Measurements from ENCODE around the gene ZNF618.

The ZNF618 gene

GRCh38 chr9:113941056-113941455 is 64.9 kb downstream of the ZNF618 start:
- peaks cover 14% of the 10 kb centered on the region for H3K4me1 Mint-ChIP-seq (ENCODE audit: low read depth)
- H3K36me3 Mint-ChIP-seq (ENCODE audit: low read depth): no peaks in the 10 kb centered on the region
- no peak overlapping the region for H3K27ac Mint-ChIP-seq
- H3K27me3 Mint-ChIP-seq: no peaks in the 10 kb centered on the region
- intact Hi-C loops (cut with micrococcal nuclease): no loop called here
- H3K4me3 Mint-ChIP-seq: no peak overlapping the region
- no peaks in the 10 kb centered on the region for H3K9me3 Mint-ChIP-seq

GRCh38 chr9:113941526-113941925 is 65.4 kb downstream of the ZNF618 start:
- Mint-ChIP-seq H3K27ac (no peak overlapping the region), H3K27me3 (no peaks in the 10 kb centered on the region), H3K9me3 (no peaks in the 10 kb centered on the region), H3K4me3 (no peak overlapping the region), H3K36me3 (ENCODE audit: low read depth) (no peaks in the 10 kb centered on the region), H3K4me1 (ENCODE audit: low read depth) (peaks cover 14% of the 10 kb centered on the region)
- intact Hi-C loops (cut with micrococcal nuclease): no loop called here

DNA sequence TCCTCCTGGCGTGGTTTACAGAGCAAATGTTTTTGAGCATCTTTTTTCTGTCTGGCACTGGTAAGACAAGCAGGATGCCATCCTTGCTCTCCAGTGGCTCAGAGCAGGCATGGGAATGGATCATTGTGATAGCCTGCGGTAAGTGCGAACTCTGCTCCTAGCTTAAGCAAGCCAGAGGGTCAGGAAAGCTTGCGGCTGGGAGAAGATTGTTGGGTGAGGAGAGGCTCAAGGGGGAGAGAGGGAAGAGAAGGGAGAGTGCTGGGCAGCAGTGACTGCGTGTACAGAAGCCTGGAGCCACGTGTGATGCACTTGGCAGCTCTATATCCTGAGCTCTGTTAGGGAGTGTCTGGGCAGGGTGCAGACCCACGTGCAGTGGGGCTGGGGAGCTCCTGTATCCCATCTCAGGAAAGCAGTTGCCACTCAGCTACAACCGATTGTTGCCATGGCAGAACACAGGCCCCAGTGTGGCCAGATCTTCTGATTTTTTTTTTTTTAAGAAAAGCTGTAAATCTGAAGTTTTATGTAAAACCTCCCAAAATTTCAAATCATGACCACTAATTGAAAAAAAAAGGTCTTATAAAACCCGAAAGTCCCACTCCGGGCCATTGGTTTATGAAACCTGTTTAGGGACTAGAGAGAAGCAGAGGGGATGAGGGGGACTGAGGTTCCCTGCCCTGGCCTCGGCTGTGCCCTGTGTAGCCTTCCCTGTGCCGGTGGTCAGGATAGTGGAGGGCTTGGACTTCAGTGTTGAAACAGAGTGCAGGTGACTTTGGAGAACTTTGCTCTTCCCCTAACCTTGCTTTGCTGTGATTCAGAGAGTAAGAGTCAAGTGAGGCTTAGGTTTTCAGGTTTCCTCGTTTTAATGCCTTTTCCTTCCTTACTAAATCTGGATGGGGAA is 67.3 kb downstream of the ZNF618 start:
- Mint-ChIP-seq H3K27ac (no peak overlapping the region), H3K4me3 (no peak overlapping the region), H3K27me3 (no peaks in the 10 kb centered on the region), H3K9me3 (no peaks in the 10 kb centered on the region), H3K4me1 (ENCODE audit: low read depth) (peaks cover 14% of the 10 kb centered on the region), H3K36me3 (ENCODE audit: low read depth) (no peaks in the 10 kb centered on the region)
- intact Hi-C loops (cut with micrococcal nuclease): no loop called here

- no peaks in the 10 kb centered on the region for H3K36me3 Mint-ChIP-seq (ENCODE audit: low read depth)
- H3K27ac Mint-ChIP-seq: no peak overlapping the region
Measured at GRCh38 chr9:113945784-113946183, 69.7 kb downstream of the ZNF618 start.

DNA sequence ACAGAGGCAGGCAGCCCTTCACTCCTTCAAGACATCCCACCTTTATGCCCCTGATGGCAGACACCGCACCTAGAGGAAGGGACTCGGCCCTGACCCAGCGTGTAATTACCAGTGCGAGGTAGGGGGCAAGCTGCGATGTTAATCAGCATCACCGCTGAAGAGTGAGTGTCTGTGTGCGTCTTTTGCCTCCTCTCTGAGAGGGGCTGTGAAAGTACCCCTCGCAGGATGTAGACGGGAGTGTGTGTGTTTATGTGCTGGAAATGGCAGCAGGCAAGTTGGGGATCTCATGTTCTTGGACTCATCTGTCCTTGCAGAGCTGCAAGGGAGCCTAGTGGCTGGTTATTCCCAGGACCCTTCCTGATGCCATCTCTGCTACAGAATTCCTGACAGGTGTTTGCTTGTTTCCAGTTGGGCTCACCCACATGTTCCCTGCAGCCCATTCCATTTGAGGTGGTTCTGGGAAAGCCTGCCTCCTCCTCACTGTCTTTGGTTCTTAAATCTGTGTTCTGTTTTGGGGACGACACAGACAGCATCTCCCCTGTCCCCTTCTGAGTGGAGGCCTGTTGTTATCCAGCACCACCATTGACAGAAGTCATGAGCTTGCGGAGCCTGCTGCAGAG is 70.5 kb downstream of the ZNF618 start:
- Mint-ChIP-seq H3K27ac (no peak overlapping the region), H3K4me3 (no peak overlapping the region), H3K36me3 (ENCODE audit: low read depth) (no peaks in the 10 kb centered on the region), H3K9me3 (no peaks in the 10 kb centered on the region), H3K27me3 (no peaks in the 10 kb centered on the region), H3K4me1 (ENCODE audit: low read depth) (peaks cover 22% of the 10 kb centered on the region)
- intact Hi-C loops (cut with micrococcal nuclease): no loop called here

More at GRCh38 chr9:113945784-113946183, 69.7 kb downstream of the ZNF618 start:
- intact Hi-C loops (cut with micrococcal nuclease): no loop called here
- Mint-ChIP-seq H3K27me3 (no peaks in the 10 kb centered on the region), H3K4me1 (ENCODE audit: low read depth) (peaks cover 27% of the 10 kb centered on the region), H3K4me3 (no peak overlapping the region), H3K9me3 (no peaks in the 10 kb centered on the region)

- Mint-ChIP-seq H3K4me3 (no peak overlapping the region), H3K27ac (no peak overlapping the region), H3K4me1 (ENCODE audit: low read depth) (peaks cover 14% of the 10 kb centered on the region), H3K27me3 (no peaks in the 10 kb centered on the region), H3K9me3 (no peaks in the 10 kb centered on the region), H3K36me3 (ENCODE audit: low read depth) (no peaks in the 10 kb centered on the region)
- intact Hi-C loops (cut with micrococcal nuclease): no loop called here
Measured at GRCh38 chr9:113947941-113948340, 71.8 kb downstream of the ZNF618 start.

DNA sequence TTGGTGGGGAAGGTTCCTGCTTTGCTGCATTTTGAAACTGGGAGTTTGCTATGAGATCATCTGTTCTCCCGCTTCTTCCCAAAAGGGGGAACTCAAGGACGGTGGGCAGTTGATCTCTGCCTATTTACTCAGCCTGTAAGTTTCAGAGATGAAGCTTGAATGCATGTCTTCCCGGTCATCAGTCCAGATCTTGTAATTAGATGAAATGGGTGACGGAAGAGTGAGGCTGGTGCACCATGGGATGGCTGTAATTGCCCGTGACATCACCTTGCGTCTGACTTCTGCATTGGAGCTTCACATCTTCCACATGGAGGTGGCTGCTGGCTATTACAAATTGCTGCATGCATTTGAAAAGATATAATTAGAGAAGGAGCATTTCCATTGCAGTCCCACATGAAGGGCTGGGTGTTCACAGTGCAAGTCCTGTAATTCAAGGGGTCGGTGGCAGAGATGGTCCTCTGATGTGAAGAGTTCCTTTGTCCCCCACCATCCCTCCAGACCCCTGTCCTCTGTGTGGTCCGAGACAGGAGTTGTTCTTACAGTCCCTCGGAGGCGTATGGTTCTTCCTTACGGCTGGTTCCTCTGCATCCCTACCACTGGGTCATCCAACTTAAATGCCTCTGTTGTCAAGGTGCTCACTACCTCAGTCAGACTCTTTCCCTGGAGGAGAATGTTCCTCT is 72.9 kb downstream of the ZNF618 start:
- Mint-ChIP-seq H3K36me3 (ENCODE audit: low read depth) (no peaks in the 10 kb centered on the region), H3K27me3 (no peaks in the 10 kb centered on the region), H3K9me3 (no peaks in the 10 kb centered on the region), H3K4me1 (ENCODE audit: low read depth) (peaks cover 20% of the 10 kb centered on the region), H3K27ac (no peak overlapping the region), H3K4me3 (no peak overlapping the region)
- intact Hi-C loops (cut with micrococcal nuclease): no loop called here

- H3K9me3 Mint-ChIP-seq: no peaks in the 10 kb centered on the region
- no peaks in the 10 kb centered on the region for H3K36me3 Mint-ChIP-seq (ENCODE audit: low read depth)
- no peak overlapping the region for H3K4me3 Mint-ChIP-seq
- H3K4me1 Mint-ChIP-seq (ENCODE audit: low read depth): peaks cover 26% of the 10 kb centered on the region
- intact Hi-C loops (cut with micrococcal nuclease): no loop called here
- H3K27me3 Mint-ChIP-seq: no peaks in the 10 kb centered on the region
- no peak overlapping the region for H3K27ac Mint-ChIP-seq
Measured at GRCh38 chr9:113949571-113950078, 73.5 kb downstream of the ZNF618 start.

GRCh38 chr9:113950195-113951031 is 74.3 kb downstream of the ZNF618 start:
- Mint-ChIP-seq H3K4me3 (no peak overlapping the region), H3K27ac (no peak overlapping the region), H3K36me3 (ENCODE audit: low read depth) (no peaks in the 10 kb centered on the region), H3K4me1 (ENCODE audit: low read depth) (peaks cover 34% of the 10 kb centered on the region), H3K27me3 (no peaks in the 10 kb centered on the region), H3K9me3 (no peaks in the 10 kb centered on the region)
- intact Hi-C loops (cut with micrococcal nuclease): no loop called here

GRCh38 chr9:113951032-113951372 is 74.9 kb downstream of the ZNF618 start:
- Mint-ChIP-seq H3K36me3 (ENCODE audit: low read depth) (no peaks in the 10 kb centered on the region), H3K27ac (no peak overlapping the region), H3K4me1 (ENCODE audit: low read depth) (peaks cover 40% of the 10 kb centered on the region), H3K9me3 (no peaks in the 10 kb centered on the region), H3K27me3 (no peaks in the 10 kb centered on the region), H3K4me3 (no peak overlapping the region)
- intact Hi-C loops (cut with micrococcal nuclease): no loop called here

GRCh38 chr9:113952676-113953075 is 76.6 kb downstream of the ZNF618 start:
- Mint-ChIP-seq H3K4me1 (ENCODE audit: low read depth) (peaks cover 44% of the 10 kb centered on the region), H3K27ac (no peak overlapping the region), H3K27me3 (no peaks in the 10 kb centered on the region), H3K36me3 (ENCODE audit: low read depth) (no peaks in the 10 kb centered on the region), H3K9me3 (no peaks in the 10 kb centered on the region), H3K4me3 (no peak overlapping the region)
- intact Hi-C loops (cut with micrococcal nuclease): no loop called here

DNA sequence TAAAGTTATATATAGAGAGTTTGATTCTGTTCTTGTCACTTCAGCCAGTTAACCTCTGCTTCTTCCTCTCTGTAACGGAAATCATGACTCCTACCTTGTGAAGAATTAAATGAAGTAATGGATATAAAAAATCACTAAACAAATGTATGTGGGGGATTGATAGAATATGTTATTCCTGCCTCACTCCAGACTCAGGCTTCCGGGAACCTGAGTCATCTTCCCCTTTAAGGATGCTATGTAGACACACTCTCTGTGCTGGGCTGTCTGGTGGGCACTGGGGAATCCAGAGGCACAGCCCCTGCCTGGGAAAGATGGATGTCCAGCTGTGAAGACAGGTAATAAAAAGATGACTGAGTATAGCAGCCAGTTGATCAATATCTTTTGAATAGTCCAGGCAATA is 77.4 kb downstream of the ZNF618 start:
- no peaks in the 10 kb centered on the region for H3K9me3 Mint-ChIP-seq
- no peaks in the 10 kb centered on the region for H3K27me3 Mint-ChIP-seq
- H3K36me3 Mint-ChIP-seq (ENCODE audit: low read depth): no peaks in the 10 kb centered on the region
- intact Hi-C loops (cut with micrococcal nuclease): no loop called here
- peaks cover 44% of the 10 kb centered on the region for H3K4me1 Mint-ChIP-seq (ENCODE audit: low read depth)
- H3K27ac Mint-ChIP-seq: no peak overlapping the region
- H3K4me3 Mint-ChIP-seq: no peak overlapping the region

DNA sequence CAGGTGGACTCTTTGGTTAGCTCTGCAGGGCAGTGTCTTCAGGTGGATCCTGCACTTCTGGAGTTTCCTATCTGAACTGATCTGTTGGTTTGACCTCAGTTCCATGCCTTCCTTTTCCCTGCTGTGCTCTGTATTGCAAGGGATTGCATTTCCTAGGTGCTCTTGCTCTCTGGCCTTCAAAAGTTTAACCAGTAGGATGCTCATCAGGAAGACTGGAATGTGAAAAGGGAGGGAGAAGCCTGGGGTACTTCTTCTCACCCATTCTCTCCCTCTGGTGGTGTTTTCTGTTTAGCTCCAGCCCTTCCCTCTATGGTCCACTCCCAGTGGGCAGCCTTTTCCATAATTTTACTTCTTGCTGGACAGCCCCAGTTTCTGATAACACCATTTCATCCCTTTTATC is 78.5 kb downstream of the ZNF618 start:
- Mint-ChIP-seq H3K9me3 (no peaks in the 10 kb centered on the region), H3K4me1 (ENCODE audit: low read depth) (peaks cover 39% of the 10 kb centered on the region), H3K36me3 (ENCODE audit: low read depth) (no peaks in the 10 kb centered on the region), H3K27ac (no peak overlapping the region), H3K27me3 (no peaks in the 10 kb centered on the region), H3K4me3 (no peak overlapping the region)
- intact Hi-C loops (cut with micrococcal nuclease): no loop called here

Measured in dendritic cell treated with granulocyte-macrophage colony-stimulating factor and Interleukin-4, amounts not matched to agents 40 ng/mL and 50 ng/mL, for 4 days (primary cell).